ENCODE data around the gene PRRG4. TPM values are rescaled to one million over a fixed set of nuclear protein-coding genes. Genes with fewer than 3 reads are reported as not detected.

PRRG4 gene
- total RNA-seq, 1 experiment from 2014 or later: 11.5 TPM

- intact Hi-C loops (cut with micrococcal nuclease; ENCODE audit: unreplicated experiment): loop anchor here (2.0 kb wide), 1 partner anchor 64 kb away; no protein-coding TSS in a partner anchor
These were observed 1.1 kb downstream of the PRRG4 start for GRCh38 chr11:32830796-32831195.

GRCh38 chr11:32831221-32831620, 1.5 kb downstream of the PRRG4 start:
- Histone ChIP-seq H3K4me1 (replicated peaks; ENCODE audit: insufficient read depth) (peaks cover 14% of the 10 kb centered on the region), H3K27ac (no peak overlapping the region), H3K27me3 (ENCODE audit: insufficient read depth, low read depth) (no peaks in the 10 kb centered on the region), H3K79me2 (ENCODE audit: low read depth) (peaks cover 9% of the 10 kb centered on the region; the same call in 1 of the 2 replicates), H3K4me2 (peak overlapping the region; percentile 76; the same call in 1 of the 2 replicates), H2AFZ (no peak overlapping the region), H4K20me1 (ENCODE audit: insufficient read depth) (no peaks in the 10 kb centered on the region), H3K9me2 (ENCODE audit: insufficient read depth) (no peaks in the 10 kb centered on the region), H3K4me3 (no peak overlapping the region), H3F3A (ENCODE audit: insufficient read depth, low read depth) (peaks cover 18% of the 10 kb centered on the region; the same call in 1 of the 2 replicates), H3K9me3 (ENCODE audit: insufficient read depth, low read depth) (no peaks in the 10 kb centered on the region), H3K36me3 (ENCODE audit: low read depth) (0 out of 2 replicates have a peak, but pooled peaks cover 3% of the 10 kb centered on the region)
- DNase-seq: no peak
- BruUV-seq (replicated peaks): no TSS peak
- ChIA-PET POLR2A (ENCODE audit: unreplicated experiment) (interaction anchor here (0.6 kb wide), 1 partner anchor 63 kb away, joined by 3 read pairs; no protein-coding TSS in a partner anchor), CTCF (no interaction called here)
- intact Hi-C loops (cut with micrococcal nuclease; ENCODE audit: unreplicated experiment): loop anchor here (2.0 kb wide), 1 partner anchor 64 kb away; no protein-coding TSS in a partner anchor
- no peak for TF ChIP-seq CTCF (conservative IDR thresholded peaks at IDR 0.05)
- no peak for TF ChIP-seq EZH2 (IDR thresholded peaks at IDR 0.05; ENCODE audit: low read depth)

More at GRCh38 chr11:32830796-32831195, 1.1 kb downstream of the PRRG4 start:
- H3F3A ChIP-seq (ENCODE audit: insufficient read depth, low read depth): peaks cover 18% of the 10 kb centered on the region; the same call in 1 of the 2 replicates
- no peaks in the 10 kb centered on the region for H3K9me2 ChIP-seq (ENCODE audit: insufficient read depth)
- CTCF ChIA-PET: no interaction called here
- peak overlapping the region; percentile 76 for H3K4me2 ChIP-seq
- H3K79me2 ChIP-seq (ENCODE audit: low read depth): peaks cover 9% of the 10 kb centered on the region; the same call in 1 of the 2 replicates
- no peaks in the 10 kb centered on the region for H4K20me1 ChIP-seq (ENCODE audit: insufficient read depth)
- H2AFZ ChIP-seq: peak overlapping the region; percentile 88; the same call in 1 of the 2 replicates
- no peaks in the 10 kb centered on the region for H3K9me3 ChIP-seq (ENCODE audit: insufficient read depth, low read depth)
- H3K4me3 ChIP-seq: peak overlapping the region; percentile 72
- H3K27me3 ChIP-seq (ENCODE audit: insufficient read depth, low read depth): no peaks in the 10 kb centered on the region
- POLR2A ChIA-PET (ENCODE audit: unreplicated experiment): interaction anchor here (0.5 to 0.6 kb wide), 2 partner anchors 63 to 286 kb away, joined by 3 to 9 read pairs; no protein-coding TSS in a partner anchor
- BruUV-seq (replicated peaks): no TSS peak
- H3K4me1 ChIP-seq (replicated peaks; ENCODE audit: insufficient read depth): peaks cover 14% of the 10 kb centered on the region
- DNase-seq: no peak
- TF ChIP-seq CTCF (conservative IDR thresholded peaks at IDR 0.05) (no peak), EZH2 (IDR thresholded peaks at IDR 0.05; ENCODE audit: low read depth) (no peak)
- H3K27ac ChIP-seq: no peak overlapping the region
- 0 out of 2 replicates have a peak, but pooled peaks cover 3% of the 10 kb centered on the region for H3K36me3 ChIP-seq (ENCODE audit: low read depth)

GRCh38 chr11:32833921-32834320, 4.2 kb downstream of the PRRG4 start:
- ChIA-PET CTCF (no interaction called here), POLR2A (ENCODE audit: unreplicated experiment) (interaction anchor here (0.8 kb wide), 1 partner anchor 119 kb away, joined by 8 read pairs; no protein-coding TSS in a partner anchor)
- Histone ChIP-seq H3K4me3 (no peak overlapping the region), H3K4me2 (no peak overlapping the region), H4K20me1 (ENCODE audit: insufficient read depth) (no peaks in the 10 kb centered on the region), H3K27me3 (ENCODE audit: insufficient read depth, low read depth) (no peaks in the 10 kb centered on the region), H3K9me2 (ENCODE audit: insufficient read depth) (no peaks in the 10 kb centered on the region), H3K36me3 (ENCODE audit: low read depth) (0 out of 2 replicates have a peak, but pooled peaks cover 3% of the 10 kb centered on the region), H3K4me1 (replicated peaks; ENCODE audit: insufficient read depth) (peaks cover 23% of the 10 kb centered on the region), H3K27ac (no peak overlapping the region), H3F3A (ENCODE audit: insufficient read depth, low read depth) (peaks cover 30% of the 10 kb centered on the region), H3K79me2 (ENCODE audit: low read depth) (peaks cover 9% of the 10 kb centered on the region; the same call in 1 of the 2 replicates), H3K9me3 (ENCODE audit: insufficient read depth, low read depth) (no peaks in the 10 kb centered on the region), H2AFZ (no peak overlapping the region)
- no peak for DNase-seq
- intact Hi-C loops (cut with micrococcal nuclease; ENCODE audit: unreplicated experiment): no loop called here
- no TSS peak for BruUV-seq (replicated peaks)
- no peak for TF ChIP-seq EZH2 (IDR thresholded peaks at IDR 0.05; ENCODE audit: low read depth)
- no peak for TF ChIP-seq CTCF (conservative IDR thresholded peaks at IDR 0.05)

All from PC-9 (cell line).